ENCODE data around the gene FAM204A.

FAM204A gene

GRCh38 chr10:118341791-118342637 lies at the start of gene FAM204A:
TSS of gene FAM204A (minus strand) at chr10:118342324. CDS start at chr10:118336415, 5,909 bp downstream.
- peak; percentile 93 for DNase-seq

- DNase-seq, result no peak
These were observed 41.6 kb upstream of the FAM204A start for GRCh38 chr10:118383699-118384098.

GRCh38 chr10:118383063-118383689 lies 41.1 kb upstream of the FAM204A start:
- no peak for DNase-seq

GRCh38 chr10:118374404-118374803 lies 32.3 kb upstream of the FAM204A start:
- no peak for DNase-seq

GRCh38 chr10:118373786-118374185 lies 31.7 kb upstream of the FAM204A start:
- no peak for DNase-seq

- DNase-seq, result no peak
These were observed 28.4 kb upstream of the FAM204A start for GRCh38 chr10:118370499-118370898.

- DNase-seq, result no peak
These were observed 27.6 kb upstream of the FAM204A start for GRCh38 chr10:118369641-118370205.

- no peak for DNase-seq
These were observed 23.6 kb upstream of the FAM204A start for GRCh38 chr10:118365702-118366101.

- DNase-seq, result no peak
These were observed 20.0 kb upstream of the FAM204A start for GRCh38 chr10:118362103-118362502.

GRCh38 chr10:118358327-118358726 lies 16.2 kb upstream of the FAM204A start:
- no peak for DNase-seq

- no peak for DNase-seq
These were observed 15.7 kb upstream of the FAM204A start for GRCh38 chr10:118357841-118358240.

- no peak for DNase-seq
These were observed 14.5 kb upstream of the FAM204A start for GRCh38 chr10:118356628-118357027.

GRCh38 chr10:118355234-118355633 lies 13.1 kb upstream of the FAM204A start:
- DNase-seq, result no peak

- no peak for DNase-seq
These were observed 7.1 kb upstream of the FAM204A start for GRCh38 chr10:118349235-118349634.

GRCh38 chr10:118343549-118343948 lies 1.4 kb upstream of the FAM204A start:
- DNase-seq, result no peak

GRCh38 chr10:118343115-118343514 lies 991 bp upstream of the FAM204A start:
- no peak for DNase-seq

GRCh38 chr10:118342638-118343020 lies 505 bp upstream of the FAM204A start:
- DNase-seq, result no peak

- DNase-seq, result no peak
These were observed 1.6 kb downstream of the FAM204A start for GRCh38 chr10:118340486-118340885.

- DNase-seq, result no peak
These were observed 3.0 kb downstream of the FAM204A start for GRCh38 chr10:118339111-118339510.

GRCh38 chr10:118337356-118337755 lies 4.8 kb downstream of the FAM204A start:
- no peak for DNase-seq

- no peak for DNase-seq
These were observed 8.3 kb downstream of the FAM204A start for GRCh38 chr10:118333871-118334270.

GRCh38 chr10:118332948-118333710 lies 9.0 kb downstream of the FAM204A start:
- no peak for DNase-seq

- DNase-seq, result no peak
These were observed 9.9 kb downstream of the FAM204A start for GRCh38 chr10:118332236-118332635.
